Measurements from ENCODE around the gene EDAR. TPM values are rescaled to one million over a fixed set of nuclear protein-coding genes. Genes with fewer than 3 reads are reported as not detected.

EDAR gene
- total RNA-seq, 1 donor from 2014 or later: 0.05 TPM

GRCh38 chr2:108967757-108968156 is 21.3 kb downstream of the EDAR start:
- no peak for DNase-seq (ENCODE audit: low read depth)

GRCh38 chr2:108965540-108966289 is 23.3 kb downstream of the EDAR start:
- no peak for DNase-seq (ENCODE audit: low read depth)

- DNase-seq (ENCODE audit: low read depth): no peak
Measured at GRCh38 chr2:108963057-108963456, 26.0 kb downstream of the EDAR start.

GRCh38 chr2:108961796-108962195 is 27.2 kb downstream of the EDAR start:
- no peak for DNase-seq (ENCODE audit: low read depth)

GRCh38 chr2:108960006-108960405 is 29.0 kb downstream of the EDAR start:
- no peak for DNase-seq (ENCODE audit: low read depth)

GRCh38 chr2:108959401-108959800 is 29.6 kb downstream of the EDAR start:
- DNase-seq (ENCODE audit: low read depth): no peak

- DNase-seq (ENCODE audit: low read depth): no peak
Measured at GRCh38 chr2:108958632-108959341, 30.2 kb downstream of the EDAR start.

GRCh38 chr2:108958002-108958401 is 31.0 kb downstream of the EDAR start:
- DNase-seq (ENCODE audit: low read depth): no peak

GRCh38 chr2:108956375-108956774 is 32.6 kb downstream of the EDAR start:
- no peak for DNase-seq (ENCODE audit: low read depth)

GRCh38 chr2:108950369-108951135 is 38.5 kb downstream of the EDAR start:
- no peak for DNase-seq (ENCODE audit: low read depth)

- DNase-seq (ENCODE audit: low read depth): no peak
Measured at GRCh38 chr2:108949316-108950239, 39.4 kb downstream of the EDAR start.

- DNase-seq (ENCODE audit: low read depth): no peak
Measured at GRCh38 chr2:108947271-108947907, 41.6 kb downstream of the EDAR start.

GRCh38 chr2:108946442-108946841 is 42.6 kb downstream of the EDAR start:
- no peak for DNase-seq (ENCODE audit: low read depth)

GRCh38 chr2:108945969-108946368 is 43.1 kb downstream of the EDAR start:
- no peak for DNase-seq (ENCODE audit: low read depth)

GRCh38 chr2:108944601-108945331 is 44.3 kb downstream of the EDAR start:
- DNase-seq (ENCODE audit: low read depth): no peak

- no peak for DNase-seq (ENCODE audit: low read depth)
Measured at GRCh38 chr2:108943751-108944150, 45.3 kb downstream of the EDAR start.

GRCh38 chr2:108942888-108943287 is 46.1 kb downstream of the EDAR start:
- no peak for DNase-seq (ENCODE audit: low read depth)

- DNase-seq (ENCODE audit: low read depth): no peak
Measured at GRCh38 chr2:108942231-108942825, 46.7 kb downstream of the EDAR start.

GRCh38 chr2:108941767-108942166 is 47.3 kb downstream of the EDAR start:
- DNase-seq (ENCODE audit: low read depth): no peak

- no peak for DNase-seq (ENCODE audit: low read depth)
Measured at GRCh38 chr2:108941161-108941665, 47.8 kb downstream of the EDAR start.

Data from renal cortical epithelial cell (primary cell).